Keratinocyte (primary cell): ENCODE measurements around the gene KCNMA1.

Experiments used
- CTCF ChIP-seq, 3 experiments: IDR thresholded peaks in 1 of 3; conservative IDR thresholded peaks in 1 of 3; optimal IDR thresholded peaks in 1 of 3; 2 replicates in 2 of 3; 3 replicates in 1 of 3; pipeline versions ENCODE3 to v1.5.1; 2011; ENCODE audit warnings: low read length in 3 of 3, mild to moderate bottlenecking in 3 of 3, moderate library complexity in 2 of 3, control low read depth in 1 of 3, inconsistent platforms in 1 of 3; ENCODE audit not compliant: insufficient read depth in 2 of 3; ENCODE audit errors: extremely low read depth in 1 of 3
- EZH2 ChIP-seq: IDR thresholded peaks from one replicate; pipeline ENCODE4 v1.6.1; 2012; ENCODE audit warnings: inconsistent platforms, mild to moderate bottlenecking, low read length, moderate library complexity

- TF ChIP-seq CTCF (optimal IDR thresholded peaks at IDR 0.05 in 1 of 3, IDR thresholded peaks at IDR 0.05 in 1 of 3, conservative IDR thresholded peaks at IDR 0.05 in 1 of 3; ENCODE audit: extremely low read depth in 1 of 3, insufficient read depth in 2 of 3, low read length in 3 of 3), result no peak
- TF ChIP-seq EZH2, result no peak
Observed at GRCh38 chr10:77420947-77421523, 216.6 kb downstream of the KCNMA1 start.
